GM12801 (cell line): Measurements from ENCODE around the gene ZNF526.

Experiments used
- TF ChIP-seq, protein P1 (sequence below): IDR thresholded peaks from one replicate; pipeline ENCODE4 v1.5.1; 2011; ENCODE audit warnings: control low read depth; ENCODE audit not compliant: insufficient read length; ENCODE audit errors: extremely low read depth

ZNF526 gene

DNA sequence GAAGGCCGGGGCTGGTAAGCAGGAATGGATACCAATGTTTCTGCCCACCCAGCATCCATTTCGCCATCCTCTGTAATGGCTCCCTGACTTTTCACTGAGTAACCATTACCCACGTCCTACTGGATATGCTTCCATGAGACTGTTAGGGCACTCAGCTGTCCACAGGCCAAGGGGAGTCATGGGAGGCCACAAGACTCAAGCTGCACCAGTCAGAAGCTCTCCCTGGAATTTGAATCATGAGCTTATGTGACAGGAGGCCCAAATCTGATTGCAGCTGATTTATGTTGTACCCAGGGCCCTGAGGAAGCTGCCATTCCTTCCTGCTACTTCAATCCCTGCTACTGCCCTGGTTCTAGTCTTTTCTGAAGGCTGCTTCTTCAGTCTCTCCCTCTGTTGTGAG is 31.0 kb upstream of the ZNF526 start:
- TF ChIP-seq, protein P1, sequence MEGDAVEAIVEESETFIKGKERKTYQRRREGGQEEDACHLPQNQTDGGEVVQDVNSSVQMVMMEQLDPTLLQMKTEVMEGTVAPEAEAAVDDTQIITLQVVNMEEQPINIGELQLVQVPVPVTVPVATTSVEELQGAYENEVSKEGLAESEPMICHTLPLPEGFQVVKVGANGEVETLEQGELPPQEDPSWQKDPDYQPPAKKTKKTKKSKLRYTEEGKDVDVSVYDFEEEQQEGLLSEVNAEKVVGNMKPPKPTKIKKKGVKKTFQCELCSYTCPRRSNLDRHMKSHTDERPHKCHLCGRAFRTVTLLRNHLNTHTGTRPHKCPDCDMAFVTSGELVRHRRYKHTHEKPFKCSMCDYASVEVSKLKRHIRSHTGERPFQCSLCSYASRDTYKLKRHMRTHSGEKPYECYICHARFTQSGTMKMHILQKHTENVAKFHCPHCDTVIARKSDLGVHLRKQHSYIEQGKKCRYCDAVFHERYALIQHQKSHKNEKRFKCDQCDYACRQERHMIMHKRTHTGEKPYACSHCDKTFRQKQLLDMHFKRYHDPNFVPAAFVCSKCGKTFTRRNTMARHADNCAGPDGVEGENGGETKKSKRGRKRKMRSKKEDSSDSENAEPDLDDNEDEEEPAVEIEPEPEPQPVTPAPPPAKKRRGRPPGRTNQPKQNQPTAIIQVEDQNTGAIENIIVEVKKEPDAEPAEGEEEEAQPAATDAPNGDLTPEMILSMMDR = no peak

DNA sequence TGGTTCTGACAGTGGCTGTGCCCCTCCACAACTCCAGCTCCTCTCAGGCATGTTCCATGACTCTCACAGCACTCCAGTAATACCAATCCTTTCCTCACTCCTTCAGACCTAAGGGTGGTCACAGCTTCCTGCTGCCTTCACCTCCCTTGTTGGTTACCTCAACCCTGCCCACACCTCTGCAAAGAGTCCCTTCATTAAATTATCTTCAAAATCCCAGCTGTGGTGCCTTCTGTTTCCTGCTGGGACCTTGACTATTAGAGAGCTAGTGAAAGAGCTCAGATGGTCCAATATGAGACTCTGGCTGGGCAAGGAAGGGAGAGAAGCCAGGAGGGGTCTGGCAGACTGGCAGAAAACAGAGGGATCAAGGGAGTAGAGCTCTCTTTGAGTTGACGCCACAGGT is 28.8 kb upstream of the ZNF526 start:
- TF ChIP-seq, protein P1 = no peak

DNA sequence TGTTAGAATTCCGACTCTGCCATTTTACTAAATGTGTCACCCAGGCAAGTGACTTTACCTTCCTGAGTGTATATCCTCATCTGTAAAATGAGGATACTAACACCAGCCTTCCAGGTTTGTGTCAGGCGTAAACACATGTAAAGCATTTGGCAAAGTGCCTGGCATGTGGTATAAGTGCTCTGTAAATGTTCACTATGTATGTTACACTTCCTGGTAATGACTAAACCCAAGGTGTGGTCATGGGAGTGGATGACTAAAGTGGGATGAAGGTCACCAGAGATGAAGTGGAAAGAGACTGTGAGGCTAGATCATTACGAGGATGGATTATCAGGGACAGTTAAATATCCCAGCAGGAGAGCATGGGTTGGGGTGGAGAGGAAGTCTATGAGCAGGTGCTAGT is 28.3 kb upstream of the ZNF526 start:
- TF ChIP-seq, protein P1 = no peak

DNA sequence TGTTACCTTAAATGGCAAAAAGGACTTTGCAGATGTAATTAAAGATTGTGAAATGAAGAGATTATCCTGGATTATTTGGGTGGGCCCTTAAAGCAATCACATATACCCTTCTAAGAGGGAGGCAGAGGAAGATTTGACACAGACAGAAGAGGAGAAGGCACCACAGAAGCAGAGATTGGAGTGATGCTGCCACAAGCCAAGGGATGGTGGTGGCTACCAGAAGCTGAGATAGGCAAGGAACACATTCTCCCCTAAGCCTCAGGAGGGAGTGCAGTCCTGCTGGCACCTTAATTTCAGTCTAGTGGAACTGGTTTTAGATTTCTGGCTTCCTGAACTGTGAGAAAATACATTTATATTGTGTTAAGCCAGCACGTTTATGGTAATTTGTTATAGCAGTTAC is 26.8 kb upstream of the ZNF526 start:
- TF ChIP-seq, protein P1 = no peak

DNA sequence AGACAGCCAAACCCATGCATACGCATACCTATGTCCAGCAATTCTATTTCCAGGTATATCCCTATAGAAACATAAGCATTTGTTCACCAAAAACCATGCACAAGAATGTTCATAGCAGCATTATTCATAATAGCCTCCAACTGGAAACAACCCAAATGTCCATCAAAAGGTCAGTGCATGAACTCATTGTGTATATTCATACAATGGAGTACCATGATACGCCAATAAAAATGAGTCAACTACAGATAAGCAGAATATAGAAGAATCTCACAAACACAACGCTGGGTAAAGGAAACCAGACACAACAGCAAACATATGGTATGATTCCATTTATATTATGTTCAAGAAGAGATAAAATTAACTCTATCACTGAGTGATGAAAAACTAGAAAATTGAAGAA is 26.4 kb upstream of the ZNF526 start:
- TF ChIP-seq, protein P1 = no peak

DNA sequence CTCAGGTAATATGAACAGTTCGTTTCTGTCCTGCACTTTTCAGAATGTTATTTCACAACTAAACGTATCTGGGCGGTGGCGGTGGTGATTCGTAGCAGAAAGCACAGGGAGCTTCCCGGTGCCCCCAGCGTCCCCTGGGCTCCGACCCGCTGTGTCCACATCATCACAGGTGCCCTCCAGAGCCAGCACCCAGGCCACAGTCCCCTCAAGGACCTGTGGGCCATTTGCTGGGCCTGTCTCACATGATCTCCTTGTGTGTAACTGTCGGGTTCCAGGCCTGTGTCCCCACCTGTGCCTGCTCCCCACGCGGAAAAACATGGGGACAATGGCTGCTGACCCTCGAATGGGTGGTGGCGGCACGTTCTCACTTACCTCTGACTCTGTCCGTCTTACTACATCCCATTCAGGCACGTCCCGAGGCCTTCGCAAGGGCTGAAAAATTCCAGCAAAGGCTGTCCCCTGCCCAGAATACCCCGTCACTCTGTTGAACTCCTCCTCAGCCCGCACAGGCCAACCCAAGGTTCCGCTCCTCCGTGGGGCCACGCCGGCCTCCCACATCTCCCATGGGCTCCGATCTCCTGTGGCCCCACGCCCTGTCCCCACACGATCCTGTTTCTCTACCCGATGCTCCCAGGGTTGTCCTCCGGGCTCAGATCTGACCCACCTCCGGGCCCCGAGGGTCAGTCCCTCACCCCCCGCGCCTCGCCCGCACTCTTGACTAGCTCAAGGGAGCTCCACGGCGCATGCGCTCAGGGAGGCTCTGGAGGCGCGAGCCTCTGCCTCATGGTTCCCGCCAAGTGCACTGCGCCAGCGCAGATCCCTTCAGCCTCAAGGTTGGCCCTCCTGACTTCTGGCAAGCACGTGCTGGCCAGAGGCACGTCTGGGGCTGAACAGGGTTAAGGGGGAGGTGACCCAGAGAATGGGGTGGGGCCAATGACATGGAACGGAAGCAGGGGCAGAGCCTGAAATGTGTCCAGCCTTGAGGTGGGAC is 23.8 kb upstream of the ZNF526 start:
- TF ChIP-seq, protein P1 = no peak

DNA sequence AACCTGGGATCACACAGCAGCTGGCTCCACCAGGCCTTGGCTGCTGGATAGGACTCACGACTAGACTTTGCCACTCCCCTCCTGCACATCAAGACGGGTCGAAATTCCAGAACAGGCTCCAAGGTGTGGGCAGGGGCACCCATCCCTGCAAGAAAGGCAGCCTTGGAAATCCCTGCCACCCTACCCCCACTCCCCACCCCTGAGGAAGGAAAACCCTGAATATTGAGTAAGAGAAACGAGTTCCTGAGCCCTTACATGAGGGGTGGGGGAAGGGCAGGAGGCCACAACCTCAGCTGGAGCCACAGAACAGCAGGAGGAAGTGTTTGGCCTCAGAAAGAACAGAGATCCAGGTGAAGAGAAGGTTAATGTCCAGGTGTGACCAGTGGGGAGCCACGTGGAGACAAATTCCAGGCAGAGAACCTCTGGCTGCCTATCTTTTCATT is 22.7 kb upstream of the ZNF526 start:
- TF ChIP-seq, protein P1 = no peak
